Endothelial cell of umbilical vein (primary cell): ENCODE results near the gene FUT2.

ENCODE experiments used
- CTCF ChIP-seq, 2 donors: IDR thresholded peaks; 1 replicate in 1 of 2; 2 replicates in 1 of 2; pipeline ENCODE4 v1.5.1; 2011; ENCODE audit warnings: low read length in 2 of 2, mild to moderate bottlenecking in 2 of 2, moderate library complexity in 2 of 2, control low read depth in 1 of 2, inconsistent platforms in 1 of 2, low read depth in 1 of 2; ENCODE audit not compliant: insufficient read depth in 1 of 2; ENCODE audit errors: extremely low read depth in 1 of 2
- JUN ChIP-seq: IDR thresholded peaks from 2 replicates; pipeline ENCODE4 v1.6.1; 2011; ENCODE audit warnings: borderline replicate concordance, low read depth; ENCODE audit not compliant: insufficient read length, insufficient read depth
- MAX ChIP-seq: IDR thresholded peaks from 2 replicates; pipeline ENCODE4 v1.6.1; 2011; ENCODE audit not compliant: insufficient read depth, insufficient read length
- MYC ChIP-seq: IDR thresholded peaks from one replicate; pipeline ENCODE4 v1.6.1; 2011; ENCODE audit warnings: mild to moderate bottlenecking, low read depth, low read length
- POLR2A ChIP-seq: IDR thresholded peaks from 2 replicates; pipeline ENCODE4 v1.6.1; 2012; ENCODE audit warnings: low read depth, mild to moderate bottlenecking, control low read depth, low read length
- POLR2AphosphoS5 ChIP-seq: IDR thresholded peaks from 2 replicates; pipeline ENCODE4 v1.6.1; 2012; ENCODE audit warnings: low read depth, mild to moderate bottlenecking, control low read depth, low read length, moderate library complexity; ENCODE audit not compliant: insufficient read depth

GRCh38 chr19:48703316-48703715, 7.5 kb downstream of the FUT2 start:
- TF ChIP-seq JUN, result no peak
- TF ChIP-seq CTCF (IDR thresholded peaks at IDR 0.05; ENCODE audit: extremely low read depth in 1 of 2, insufficient read depth in 1 of 2, low read depth in 1 of 2, low read length in 2 of 2), result no peak
- TF ChIP-seq POLR2AphosphoS5, result no peak
- TF ChIP-seq MYC, result no peak
- TF ChIP-seq MAX, result no peak
- TF ChIP-seq POLR2A, result no peak
